HEK293 (cell line): ENCODE data around the gene AKT1.

Source experiments
- CTCF ChIA-PET: fragments of 350-600 bp; formaldehyde crosslinking; extraction: SDS; loops from one replicate; lab custom pipeline; 2021; ENCODE audit warnings: antibody characterized with exemption; lab: Yijun Ruan, JAX
- POLR2A ChIA-PET: fragments of 300-600 bp; formaldehyde crosslinking; extraction: SDS; loops from one replicate; lab custom pipeline; 2020; ENCODE audit warnings: antibody characterized with exemption, inconsistent platforms; lab: Yijun Ruan, JAX
- H3K27ac ChIP-seq: fragments of 200-500 bp; sonication (Bioruptor generic); 2 replicates; pipeline ENCODE4 v1.5.1; 2014; ENCODE audit warnings: low read depth, low read length, control low read depth, inconsistent platforms; ENCODE audit errors: extremely low read depth
- H3K36me3 ChIP-seq, 2 experiments: fragments of 200-500 bp in 1 of 2; sonication (Bioruptor generic) in 1 of 2; 1 replicate in 1 of 2; 2 replicates in 1 of 2; pipeline ENCODE4 v1.5.1; 2014 to 2017; ENCODE audit warnings: inconsistent platforms in 2 of 2, low read length in 2 of 2; ENCODE audit not compliant: control insufficient read depth in 2 of 2, insufficient read depth in 1 of 2
- H3K4me1 ChIP-seq: fragments of 200-500 bp; sonication (Bioruptor generic); 2 replicates; pipeline ENCODE4 v1.5.1; 2014; ENCODE audit warnings: mild to moderate bottlenecking, low read length, inconsistent platforms; ENCODE audit not compliant: control insufficient read depth, insufficient read depth
- H3K4me3 ChIP-seq: 2 replicates; pipeline ENCODE4 v1.5.1; 2011; ENCODE audit warnings: low read depth, mild to moderate bottlenecking, control low read depth, low read length, moderate library complexity
- H3K9me3 ChIP-seq: fragments of 200-500 bp; sonication (Bioruptor generic); 2 replicates; pipeline ENCODE4 v1.5.1; 2014; ENCODE audit warnings: low read depth, low read length, inconsistent platforms; ENCODE audit not compliant: control insufficient read depth, insufficient read depth
- EGR2 ChIP-seq: fragments of 450-650 bp; formaldehyde crosslinking; IDR thresholded peaks from 2 replicates; pipeline ENCODE4 v1.5.1; 2016; ENCODE audit warnings: low read depth, missing biosample characterization, missing genetic modification characterization
- SALL2 ChIP-seq: fragments of 450-650 bp; formaldehyde crosslinking; IDR thresholded peaks from 2 replicates; pipeline ENCODE4 v1.5.0; 2017; ENCODE audit warnings: missing biosample characterization, mild to moderate bottlenecking, missing genetic modification characterization, borderline replicate concordance
- SP3 ChIP-seq: fragments of 450-650 bp; formaldehyde crosslinking; IDR thresholded peaks from 2 replicates; pipeline ENCODE4 v1.5.1; 2016; ENCODE audit warnings: missing biosample characterization, missing genetic modification characterization
- WT1 ChIP-seq: fragments of 450-650 bp; formaldehyde crosslinking; IDR thresholded peaks from 2 replicates; pipeline ENCODE4 v1.5.1; 2016; ENCODE audit warnings: missing biosample characterization, missing genetic modification characterization
- ZBTB8A ChIP-seq: fragments of 450-650 bp; formaldehyde crosslinking; IDR thresholded peaks from 2 replicates; pipeline ENCODE4 v1.5.1; 2016; ENCODE audit warnings: missing biosample characterization, missing genetic modification characterization
- ZFHX2 ChIP-seq: fragments of 450-650 bp; formaldehyde crosslinking; conservative IDR thresholded peaks from 2 replicates; pipeline ENCODE4 v1.5.1; 2016; ENCODE audit warnings: missing biosample characterization, missing genetic modification characterization
- ZNF274 ChIP-seq, 2 experiments: fragments of 200-500 bp in 1 of 2; fragments of 450-650 bp in 1 of 2; sonication (Bioruptor generic) in 1 of 2; formaldehyde crosslinking in 1 of 2; IDR thresholded peaks; 2 replicates each; pipeline versions ENCODE4 v1.5.1 to v1.6.1; 2014 to 2016; ENCODE audit warnings: borderline replicate concordance in 1 of 2, inconsistent platforms in 1 of 2, low read length in 1 of 2, missing biosample characterization in 1 of 2, missing genetic modification characterization in 1 of 2
- ZNF529 ChIP-seq: fragments of 450-650 bp; formaldehyde crosslinking; IDR thresholded peaks from 2 replicates; pipeline ENCODE4 v1.5.1; 2017; ENCODE audit warnings: missing genetic modification characterization, missing biosample characterization; ENCODE audit not compliant: insufficient replicate concordance
- ZNF558 ChIP-seq: fragments of 450-650 bp; formaldehyde crosslinking; IDR thresholded peaks from 2 replicates; pipeline ENCODE4 v1.5.1; 2016; ENCODE audit warnings: missing biosample characterization, missing genetic modification characterization
- ZNF571 ChIP-seq: fragments of 450-650 bp; formaldehyde crosslinking; IDR thresholded peaks from 2 replicates; pipeline ENCODE4 v1.5.0; 2017; ENCODE audit warnings: missing biosample characterization, missing genetic modification characterization
- ZNF600 ChIP-seq: fragments of 450-650 bp; formaldehyde crosslinking; IDR thresholded peaks from 2 replicates; pipeline ENCODE4 v1.5.1; 2016; ENCODE audit warnings: missing biosample characterization, missing genetic modification characterization
- ZNF623 ChIP-seq: fragments of 450-650 bp; formaldehyde crosslinking; IDR thresholded peaks from 2 replicates; pipeline ENCODE4 v1.5.1; 2016; ENCODE audit warnings: missing biosample characterization, missing genetic modification characterization
- ZNF664 ChIP-seq: fragments of 450-650 bp; formaldehyde crosslinking; IDR thresholded peaks from 2 replicates; pipeline ENCODE4 v1.5.1; 2016; ENCODE audit warnings: missing biosample characterization, missing genetic modification characterization
- ZNF76 ChIP-seq: fragments of 450-650 bp; formaldehyde crosslinking; IDR thresholded peaks from 2 replicates; pipeline ENCODE4; 2016; ENCODE audit warnings: low read depth, missing biosample characterization, missing genetic modification characterization, borderline replicate concordance
- ZNF837 ChIP-seq: fragments of 450-650 bp; formaldehyde crosslinking; IDR thresholded peaks from 2 replicates; pipeline ENCODE4 v1.5.1; 2016; ENCODE audit warnings: missing biosample characterization, missing genetic modification characterization
- TF ChIP-seq, protein P1 (sequence below): fragments of 450-650 bp; formaldehyde crosslinking; IDR thresholded peaks from 2 replicates; pipeline ENCODE4 v1.5.1; 2016; ENCODE audit warnings: missing biosample characterization, missing genetic modification characterization
- TF ChIP-seq, protein P2 (sequence below): fragments of 450-650 bp; formaldehyde crosslinking; IDR thresholded peaks from 2 replicates; pipeline ENCODE4 v1.5.1; 2016; ENCODE audit warnings: missing biosample characterization, missing genetic modification characterization
- TF ChIP-seq, protein P3 (sequence below): fragments of 450-650 bp; formaldehyde crosslinking; conservative IDR thresholded peaks from 2 replicates; pipeline ENCODE4 v1.5.1; 2016; ENCODE audit warnings: low read depth, missing biosample characterization, missing genetic modification characterization
- TF ChIP-seq, protein P4 (sequence below): fragments of 450-650 bp; formaldehyde crosslinking; IDR thresholded peaks from 2 replicates; pipeline ENCODE4 v1.5.1; 2016; ENCODE audit warnings: missing biosample characterization, missing genetic modification characterization
- TF ChIP-seq, protein P5 (sequence below): fragments of 450-650 bp; IDR thresholded peaks from 2 replicates; pipeline ENCODE4 v1.5.1; 2018; ENCODE audit warnings: missing biosample characterization, mild to moderate bottlenecking, missing genetic modification characterization
- TF ChIP-seq, protein P6 (sequence below): fragments of 450-650 bp; formaldehyde crosslinking; IDR thresholded peaks from 2 replicates; pipeline ENCODE4 v1.5.1; 2016; ENCODE audit warnings: missing biosample characterization, missing genetic modification characterization

Gene AKT1

DNA sequence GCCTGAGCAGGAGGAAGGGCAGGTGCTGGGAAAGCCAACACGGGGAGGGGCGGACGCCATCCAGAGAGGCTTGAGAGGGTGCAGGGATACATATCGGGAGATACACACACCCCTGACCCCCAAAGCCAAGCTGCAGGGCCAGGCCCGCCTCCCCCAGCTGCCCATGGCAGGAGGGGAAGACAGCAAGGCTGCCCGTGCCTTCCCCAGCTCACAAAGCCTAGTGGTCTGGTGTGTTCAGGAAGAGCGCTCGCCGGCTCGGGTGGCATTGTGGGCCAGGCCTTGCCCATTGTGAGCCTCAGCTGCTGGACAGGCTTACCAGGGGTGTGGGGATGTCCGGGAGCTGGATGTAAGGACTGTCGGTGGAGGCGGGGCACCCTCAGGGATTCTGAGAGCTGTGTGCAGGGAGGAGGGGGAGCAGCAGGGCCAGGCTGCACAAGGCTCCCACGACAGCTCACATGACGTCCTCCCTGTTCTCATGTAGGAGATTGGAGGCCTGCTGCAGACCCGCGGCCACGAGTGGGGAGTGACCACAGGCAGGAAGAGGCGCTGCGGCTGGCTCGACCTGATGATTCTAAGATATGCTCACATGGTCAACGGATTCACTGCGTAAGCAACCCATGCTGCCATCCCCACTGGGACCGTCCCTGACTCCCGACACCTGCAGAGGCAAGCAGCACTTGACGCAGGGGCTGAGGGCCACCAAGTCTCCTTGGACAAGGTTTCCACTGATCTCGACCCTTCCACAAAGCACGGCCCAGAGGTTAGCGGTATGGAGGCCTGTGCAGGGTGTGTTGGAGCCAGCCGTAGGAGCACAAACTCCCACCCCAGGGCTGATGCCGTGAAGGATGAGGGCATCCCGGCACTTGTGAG is 52.7 kb downstream of the AKT1 start:
- CTCF ChIA-PET = interaction anchor here (0.5 kb wide), 1 partner anchor 1630 kb away, joined by 3 read pairs; no protein-coding TSS in a partner anchor
- POLR2A ChIA-PET = interaction anchor here (2.1 kb wide), 1 partner anchor 10 kb away, joined by 9 read pairs; the partner anchor contains the start of gene SIVA1
- H3K36me3 ChIP-seq = no peaks in the 10 kb centered on the region
- H3K9me3 ChIP-seq = no peaks in the 10 kb centered on the region
- no peak overlapping the region for H3K4me3 ChIP-seq
- H3K27ac ChIP-seq = no peak overlapping the region
- no peak for TF ChIP-seq ZNF529 (tag by site-specific recombination)
- TF ChIP-seq SP3 (tag by site-specific recombination) = no peak
- TF ChIP-seq SALL2 = no peak
- no peak for TF ChIP-seq ZNF571 (tag by site-specific recombination)
- TF ChIP-seq, all 188 proteins: peak for 0
- no peaks in the 10 kb centered on the region for H3K4me1 ChIP-seq

DNA sequence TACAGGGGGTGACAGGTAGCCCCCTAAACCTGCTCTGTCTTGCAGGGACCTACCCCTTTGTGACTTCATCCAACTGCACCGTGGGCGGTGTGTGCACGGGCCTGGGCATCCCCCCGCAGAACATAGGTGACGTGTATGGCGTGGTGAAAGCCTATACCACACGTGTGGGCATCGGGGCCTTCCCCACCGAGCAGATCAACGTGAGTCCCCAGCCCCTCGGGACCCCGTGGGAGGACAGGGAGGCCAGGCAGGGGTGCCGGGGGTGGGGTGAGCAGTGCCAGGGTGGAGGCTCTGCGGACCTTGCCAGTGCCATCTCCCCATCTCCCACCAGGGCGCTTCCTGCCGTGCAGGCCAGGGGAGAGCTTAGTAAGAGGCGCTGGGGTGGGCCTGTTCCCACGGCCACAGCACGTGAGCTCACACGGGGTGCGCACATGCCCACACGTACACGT is 53.7 kb downstream of the AKT1 start:
- H3K4me1 ChIP-seq = no peaks in the 10 kb centered on the region
- ChIA-PET POLR2A (interaction anchor here (2.1 kb wide), 1 partner anchor 11 kb away, joined by 9 read pairs; the partner anchor contains the start of gene SIVA1), CTCF (no interaction called here)
- no peaks in the 10 kb centered on the region for H3K36me3 ChIP-seq
- no peaks in the 10 kb centered on the region for H3K9me3 ChIP-seq
- no peak overlapping the region for H3K4me3 ChIP-seq
- no peak overlapping the region for H3K27ac ChIP-seq
- no peak for TF ChIP-seq ZNF837 (tag by site-specific recombination)
- no peak for TF ChIP-seq WT1 (tag by site-specific recombination)
- TF ChIP-seq, protein P1, sequence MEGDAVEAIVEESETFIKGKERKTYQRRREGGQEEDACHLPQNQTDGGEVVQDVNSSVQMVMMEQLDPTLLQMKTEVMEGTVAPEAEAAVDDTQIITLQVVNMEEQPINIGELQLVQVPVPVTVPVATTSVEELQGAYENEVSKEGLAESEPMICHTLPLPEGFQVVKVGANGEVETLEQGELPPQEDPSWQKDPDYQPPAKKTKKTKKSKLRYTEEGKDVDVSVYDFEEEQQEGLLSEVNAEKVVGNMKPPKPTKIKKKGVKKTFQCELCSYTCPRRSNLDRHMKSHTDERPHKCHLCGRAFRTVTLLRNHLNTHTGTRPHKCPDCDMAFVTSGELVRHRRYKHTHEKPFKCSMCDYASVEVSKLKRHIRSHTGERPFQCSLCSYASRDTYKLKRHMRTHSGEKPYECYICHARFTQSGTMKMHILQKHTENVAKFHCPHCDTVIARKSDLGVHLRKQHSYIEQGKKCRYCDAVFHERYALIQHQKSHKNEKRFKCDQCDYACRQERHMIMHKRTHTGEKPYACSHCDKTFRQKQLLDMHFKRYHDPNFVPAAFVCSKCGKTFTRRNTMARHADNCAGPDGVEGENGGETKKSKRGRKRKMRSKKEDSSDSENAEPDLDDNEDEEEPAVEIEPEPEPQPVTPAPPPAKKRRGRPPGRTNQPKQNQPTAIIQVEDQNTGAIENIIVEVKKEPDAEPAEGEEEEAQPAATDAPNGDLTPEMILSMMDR (tag by site-specific recombination) = no peak
- TF ChIP-seq ZNF623 (tag by site-specific recombination) = no peak
- no peak for TF ChIP-seq ZNF274 (IDR thresholded peaks at IDR 0.05; ENCODE audit: low read length)
- TF ChIP-seq ZNF274 (tag by site-specific recombination; IDR thresholded peaks at IDR 0.05; ENCODE audit: borderline replicate concordance) = no peak
- TF ChIP-seq, protein P2, sequence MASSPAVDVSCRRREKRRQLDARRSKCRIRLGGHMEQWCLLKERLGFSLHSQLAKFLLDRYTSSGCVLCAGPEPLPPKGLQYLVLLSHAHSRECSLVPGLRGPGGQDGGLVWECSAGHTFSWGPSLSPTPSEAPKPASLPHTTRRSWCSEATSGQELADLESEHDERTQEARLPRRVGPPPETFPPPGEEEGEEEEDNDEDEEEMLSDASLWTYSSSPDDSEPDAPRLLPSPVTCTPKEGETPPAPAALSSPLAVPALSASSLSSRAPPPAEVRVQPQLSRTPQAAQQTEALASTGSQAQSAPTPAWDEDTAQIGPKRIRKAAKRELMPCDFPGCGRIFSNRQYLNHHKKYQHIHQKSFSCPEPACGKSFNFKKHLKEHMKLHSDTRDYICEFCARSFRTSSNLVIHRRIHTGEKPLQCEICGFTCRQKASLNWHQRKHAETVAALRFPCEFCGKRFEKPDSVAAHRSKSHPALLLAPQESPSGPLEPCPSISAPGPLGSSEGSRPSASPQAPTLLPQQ (tag by site-specific recombination) = no peak
- peak; percentile 67 for TF ChIP-seq EGR2 (tag by site-specific recombination)
- TF ChIP-seq ZBTB8A (tag by site-specific recombination) = no peak
- no peak for TF ChIP-seq ZNF76 (tag by site-specific recombination)
- TF ChIP-seq, protein P3, sequence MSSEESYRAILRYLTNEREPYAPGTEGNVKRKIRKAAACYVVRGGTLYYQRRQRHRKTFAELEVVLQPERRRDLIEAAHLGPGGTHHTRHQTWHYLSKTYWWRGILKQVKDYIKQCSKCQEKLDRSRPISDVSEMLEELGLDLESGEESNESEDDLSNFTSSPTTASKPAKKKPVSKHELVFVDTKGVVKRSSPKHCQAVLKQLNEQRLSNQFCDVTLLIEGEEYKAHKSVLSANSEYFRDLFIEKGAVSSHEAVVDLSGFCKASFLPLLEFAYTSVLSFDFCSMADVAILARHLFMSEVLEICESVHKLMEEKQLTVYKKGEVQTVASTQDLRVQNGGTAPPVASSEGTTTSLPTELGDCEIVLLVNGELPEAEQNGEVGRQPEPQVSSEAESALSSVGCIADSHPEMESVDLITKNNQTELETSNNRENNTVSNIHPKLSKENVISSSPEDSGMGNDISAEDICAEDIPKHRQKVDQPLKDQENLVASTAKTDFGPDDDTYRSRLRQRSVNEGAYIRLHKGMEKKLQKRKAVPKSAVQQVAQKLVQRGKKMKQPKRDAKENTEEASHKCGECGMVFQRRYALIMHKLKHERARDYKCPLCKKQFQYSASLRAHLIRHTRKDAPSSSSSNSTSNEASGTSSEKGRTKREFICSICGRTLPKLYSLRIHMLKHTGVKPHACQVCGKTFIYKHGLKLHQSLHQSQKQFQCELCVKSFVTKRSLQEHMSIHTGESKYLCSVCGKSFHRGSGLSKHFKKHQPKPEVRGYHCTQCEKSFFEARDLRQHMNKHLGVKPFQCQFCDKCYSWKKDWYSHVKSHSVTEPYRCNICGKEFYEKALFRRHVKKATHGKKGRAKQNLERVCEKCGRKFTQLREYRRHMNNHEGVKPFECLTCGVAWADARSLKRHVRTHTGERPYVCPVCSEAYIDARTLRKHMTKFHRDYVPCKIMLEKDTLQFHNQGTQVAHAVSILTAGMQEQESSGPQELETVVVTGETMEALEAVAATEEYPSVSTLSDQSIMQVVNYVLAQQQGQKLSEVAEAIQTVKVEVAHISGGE = no peak
- TF ChIP-seq, protein P4, sequence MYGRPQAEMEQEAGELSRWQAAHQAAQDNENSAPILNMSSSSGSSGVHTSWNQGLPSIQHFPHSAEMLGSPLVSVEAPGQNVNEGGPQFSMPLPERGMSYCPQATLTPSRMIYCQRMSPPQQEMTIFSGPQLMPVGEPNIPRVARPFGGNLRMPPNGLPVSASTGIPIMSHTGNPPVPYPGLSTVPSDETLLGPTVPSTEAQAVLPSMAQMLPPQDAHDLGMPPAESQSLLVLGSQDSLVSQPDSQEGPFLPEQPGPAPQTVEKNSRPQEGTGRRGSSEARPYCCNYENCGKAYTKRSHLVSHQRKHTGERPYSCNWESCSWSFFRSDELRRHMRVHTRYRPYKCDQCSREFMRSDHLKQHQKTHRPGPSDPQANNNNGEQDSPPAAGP = no peak
- TF ChIP-seq ZNF664 (tag by site-specific recombination) = no peak
- no peak for TF ChIP-seq ZNF558 (tag by site-specific recombination)
- TF ChIP-seq, protein P5, sequence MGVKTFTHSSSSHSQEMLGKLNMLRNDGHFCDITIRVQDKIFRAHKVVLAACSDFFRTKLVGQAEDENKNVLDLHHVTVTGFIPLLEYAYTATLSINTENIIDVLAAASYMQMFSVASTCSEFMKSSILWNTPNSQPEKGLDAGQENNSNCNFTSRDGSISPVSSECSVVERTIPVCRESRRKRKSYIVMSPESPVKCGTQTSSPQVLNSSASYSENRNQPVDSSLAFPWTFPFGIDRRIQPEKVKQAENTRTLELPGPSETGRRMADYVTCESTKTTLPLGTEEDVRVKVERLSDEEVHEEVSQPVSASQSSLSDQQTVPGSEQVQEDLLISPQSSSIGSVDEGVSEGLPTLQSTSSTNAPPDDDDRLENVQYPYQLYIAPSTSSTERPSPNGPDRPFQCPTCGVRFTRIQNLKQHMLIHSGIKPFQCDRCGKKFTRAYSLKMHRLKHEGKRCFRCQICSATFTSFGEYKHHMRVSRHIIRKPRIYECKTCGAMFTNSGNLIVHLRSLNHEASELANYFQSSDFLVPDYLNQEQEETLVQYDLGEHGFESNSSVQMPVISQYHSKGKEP (tag by site-specific recombination) = no peak
- peak; percentile 80 for TF ChIP-seq ZFHX2 (tag by site-specific recombination)
- TF ChIP-seq ZNF571 (tag by site-specific recombination) = no peak
- TF ChIP-seq, protein P6, sequence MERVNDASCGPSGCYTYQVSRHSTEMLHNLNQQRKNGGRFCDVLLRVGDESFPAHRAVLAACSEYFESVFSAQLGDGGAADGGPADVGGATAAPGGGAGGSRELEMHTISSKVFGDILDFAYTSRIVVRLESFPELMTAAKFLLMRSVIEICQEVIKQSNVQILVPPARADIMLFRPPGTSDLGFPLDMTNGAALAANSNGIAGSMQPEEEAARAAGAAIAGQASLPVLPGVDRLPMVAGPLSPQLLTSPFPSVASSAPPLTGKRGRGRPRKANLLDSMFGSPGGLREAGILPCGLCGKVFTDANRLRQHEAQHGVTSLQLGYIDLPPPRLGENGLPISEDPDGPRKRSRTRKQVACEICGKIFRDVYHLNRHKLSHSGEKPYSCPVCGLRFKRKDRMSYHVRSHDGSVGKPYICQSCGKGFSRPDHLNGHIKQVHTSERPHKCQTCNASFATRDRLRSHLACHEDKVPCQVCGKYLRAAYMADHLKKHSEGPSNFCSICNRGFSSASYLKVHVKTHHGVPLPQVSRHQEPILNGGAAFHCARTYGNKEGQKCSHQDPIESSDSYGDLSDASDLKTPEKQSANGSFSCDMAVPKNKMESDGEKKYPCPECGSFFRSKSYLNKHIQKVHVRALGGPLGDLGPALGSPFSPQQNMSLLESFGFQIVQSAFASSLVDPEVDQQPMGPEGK (tag by site-specific recombination) = no peak
- no peak for TF ChIP-seq ZNF600 (tag by site-specific recombination)
